K562 (cell line): ENCODE measurements around the gene CLDND2. TPM values are rescaled to one million over a fixed set of nuclear protein-coding genes. Genes with fewer than 3 reads are reported as not detected.
A peak's percentile ranks its signal among the peaks of the same experiment; 100 is the strongest.

Source experiments
- ATAC-seq: fragments of 200-7000 bp; cut with Tn5 transposase; 3 replicates; pipeline ENCODE4 v1.9.1; 2020; ENCODE audit warnings: moderate library complexity
- BruUV-seq: library from RNA; stranded (reverse); fragments of 400-500 nt; replicated peaks from 2 replicates; lab custom pipeline; 2021; lab: Mats Ljungman, UMichigan
- CTCF ChIA-PET: fragments of 300-600 bp; formaldehyde crosslinking; extraction: SDS; loops from one replicate; lab custom pipeline; 2021; ENCODE audit warnings: low intra/inter-chr PET ratio; lab: Yijun Ruan, JAX
- POLR2A ChIA-PET: fragments of 300-600, 350-650 bp; sonication (Branson Sonifier 250); formaldehyde crosslinking; extraction: SDS; loops from one replicate; lab custom pipeline; 2021; ENCODE audit warnings: antibody characterized with exemption, inconsistent platforms; lab: Yijun Ruan, JAX
- DNase-seq, 4 experiments: peaks; one replicate each; pipeline versions ENCODE4 v3.0.0 to v3.0.0-alpha.2; 2011 to 2018; ENCODE audit warnings: low spot score in 3 of 4, mixed read lengths in 3 of 4; ENCODE audit errors: extremely low read depth in 1 of 4
- FAIRE-seq: peaks from 2 replicates; lab custom pipeline; 2011; peaks lifted over from hg19 to GRCh38; lab: Jason Lieb, UNC
- H2AFZ ChIP-seq: 2 replicates; pipeline ENCODE4 v1.6.0; 2011; ENCODE audit warnings: low read depth, low read length, control low read depth, inconsistent platforms
- H3K27ac ChIP-seq: fragments of 200-600 bp; 3 replicates; pipeline ENCODE4 v1.8.0; 2011; ENCODE audit warnings: low read depth, mild to moderate bottlenecking, control low read depth, inconsistent platforms, low read length, moderate library complexity, mixed read lengths; ENCODE audit errors: extremely low read depth
- H3K27me3 ChIP-seq, 2 experiments: fragments of 300-600 bp in 1 of 2; 2 replicates in 1 of 2; 3 replicates in 1 of 2; pipeline versions ENCODE4 v1.6.0 to v1.8.0; 2011; ENCODE audit warnings: inconsistent platforms in 2 of 2, low read length in 2 of 2, mild to moderate bottlenecking in 1 of 2, mixed read lengths in 1 of 2, moderate library complexity in 1 of 2; ENCODE audit not compliant: control insufficient read depth in 2 of 2, insufficient read depth in 2 of 2
- H3K36me3 ChIP-seq: fragments of 300-600 bp; 3 replicates; pipeline ENCODE4 v1.8.0; 2011; ENCODE audit warnings: mild to moderate bottlenecking, low read length, inconsistent platforms; ENCODE audit not compliant: control insufficient read depth, insufficient read depth
- H3K4me1 ChIP-seq, 2 experiments: fragments of 200-600 bp in 1 of 2; replicated peaks in 1 of 2; 2 replicates in 1 of 2; 3 replicates in 1 of 2; pipeline versions ENCODE4 v1.5.1 to v1.8.0; 2011; ENCODE audit warnings: inconsistent platforms in 2 of 2, low read length in 2 of 2, mild to moderate bottlenecking in 1 of 2, mixed read lengths in 1 of 2, moderate library complexity in 1 of 2; ENCODE audit not compliant: control insufficient read depth in 2 of 2, insufficient read depth in 2 of 2
- H3K4me2 ChIP-seq: 2 replicates; pipeline ENCODE4 v1.6.1; 2011; ENCODE audit warnings: low read length, control low read depth, inconsistent platforms, mixed read lengths; ENCODE audit not compliant: insufficient read depth
- H3K4me3 ChIP-seq: fragments of 200-600 bp; sonication (generic), shearing (Covaris generic); 2 replicates; pipeline ENCODE4 v1.5.1; 2016; ENCODE audit warnings: control low read depth, inconsistent platforms
- H3K79me2 ChIP-seq: fragments of 200-600 bp; 3 replicates; pipeline ENCODE4 v1.8.0; 2011; ENCODE audit warnings: low read length, inconsistent platforms; ENCODE audit not compliant: control insufficient read depth, insufficient read depth
- H3K9ac ChIP-seq, 2 experiments: 2 replicates each; pipeline versions ENCODE4 v1.6.0 to v1.6.1; 2011; ENCODE audit warnings: low read depth in 2 of 2, low read length in 2 of 2, control low read depth in 1 of 2, inconsistent platforms in 1 of 2, mild to moderate bottlenecking in 1 of 2, mixed read lengths in 1 of 2; ENCODE audit not compliant: insufficient read depth in 1 of 2
- H3K9me1 ChIP-seq: one replicate; pipeline ENCODE4 v1.6.0; 2011; ENCODE audit warnings: inconsistent platforms, mild to moderate bottlenecking, low read length, moderate library complexity; ENCODE audit not compliant: control insufficient read depth, insufficient read depth
- H3K9me3 ChIP-seq: replicated peaks from 2 replicates; pipeline ENCODE4 v1.5.1; 2011; ENCODE audit warnings: low read depth, low read length, inconsistent platforms; ENCODE audit not compliant: control insufficient read depth, insufficient read depth
- H4K20me1 ChIP-seq: replicated peaks from 2 replicates; pipeline ENCODE4 v1.6.1; 2011; ENCODE audit warnings: low read length, inconsistent platforms, mixed read lengths; ENCODE audit not compliant: control insufficient read depth, insufficient read depth
- KLF6 ChIP-seq: fragments of 250-450 bp; sonication (Bioruptor Pico); IDR thresholded peaks from 2 replicates; pipeline ENCODE4 v1.4.0; 2020; ENCODE audit warnings: mild to moderate bottlenecking, moderate library complexity, borderline replicate concordance
- WGBS: fragments of 100-300 bp; shearing (Covaris generic); methylation state at CpG from one replicate; pipeline ENCODE4 v1.1.6; 2016; ENCODE audit warnings: low coverage, mixed read lengths; ENCODE audit not compliant: insufficient coverage; ENCODE audit errors: missing lambda C conversion rate; 5-methylcytosine and 5-hydroxymethylcytosine counted together
- in situ Hi-C: fragments of 300-500 bp; cut with MboI; formaldehyde crosslinking; loops from 4 replicates; pipeline ENCODE4 v1.15.0; 2018; ENCODE audit warnings: inconsistent platforms, mixed read lengths
- intact Hi-C: fragments of 100-400 bp; cut with micrococcal nuclease; formaldehyde crosslinking; loops from 2 replicates; pipeline ENCODE4 v1.14.2; 2022
- polyA plus RNA-seq, 8 experiments: library from polyadenylated mRNA; depleted of rRNA in 4 of 8; stranded (reverse) in 5 of 8; unstranded in 3 of 8; fragments of >200 nt; fragmentation: Nextera tagmentation in 2 of 8; fragmentation: Illumina TruSeq in 1 of 8; extraction: Ambion mirVana in 2 of 8; extraction: Trizol in 1 of 8; gene quantifications; 2 replicates each; pipeline versions ENCODE4 v1.2.1 to v1.2.3, GENCODE V29; 2011 to 2014; ENCODE audit warnings: inconsistent platforms in 1 of 8, missing spikeins in 1 of 8
- total RNA-seq, 7 experiments: library from RNA; depleted of rRNA in 6 of 7; stranded (reverse); fragments of >200 nt in 6 of 7; fragmentation: Illumina TruSeq in 2 of 7; extraction: Trizol in 2 of 7; gene quantifications; 2 replicates each; pipeline versions ENCODE4 v1.2.1 to v1.2.3, GENCODE V29; 2011 to 2021; ENCODE audit warnings: low replicate concordance in 1 of 7
- TF ChIP-seq, protein P1 (sequence below): sonication (generic); formaldehyde crosslinking; IDR thresholded peaks from 2 replicates; pipeline ENCODE4 v1.8.1; 2023; ENCODE audit warnings: mild to moderate bottlenecking, missing genetic modification reagents, moderate library complexity
- TF ChIP-seq, protein P2 (sequence below): fragments of 200-600 bp; sonication (generic); IDR thresholded peaks from one replicate; pipeline ENCODE4 v1.6.1; 2012; ENCODE audit warnings: mild to moderate bottlenecking, low read depth, low read length, inconsistent platforms

Gene CLDND2
- total and polyA plus RNA-seq, 9 of the 15 experiments (the other 6 are each of a cell fraction or from before 2014, with no cell fraction given): 0.45 to 4.0 (median 1.2) TPM; not detected in 3

DNA sequence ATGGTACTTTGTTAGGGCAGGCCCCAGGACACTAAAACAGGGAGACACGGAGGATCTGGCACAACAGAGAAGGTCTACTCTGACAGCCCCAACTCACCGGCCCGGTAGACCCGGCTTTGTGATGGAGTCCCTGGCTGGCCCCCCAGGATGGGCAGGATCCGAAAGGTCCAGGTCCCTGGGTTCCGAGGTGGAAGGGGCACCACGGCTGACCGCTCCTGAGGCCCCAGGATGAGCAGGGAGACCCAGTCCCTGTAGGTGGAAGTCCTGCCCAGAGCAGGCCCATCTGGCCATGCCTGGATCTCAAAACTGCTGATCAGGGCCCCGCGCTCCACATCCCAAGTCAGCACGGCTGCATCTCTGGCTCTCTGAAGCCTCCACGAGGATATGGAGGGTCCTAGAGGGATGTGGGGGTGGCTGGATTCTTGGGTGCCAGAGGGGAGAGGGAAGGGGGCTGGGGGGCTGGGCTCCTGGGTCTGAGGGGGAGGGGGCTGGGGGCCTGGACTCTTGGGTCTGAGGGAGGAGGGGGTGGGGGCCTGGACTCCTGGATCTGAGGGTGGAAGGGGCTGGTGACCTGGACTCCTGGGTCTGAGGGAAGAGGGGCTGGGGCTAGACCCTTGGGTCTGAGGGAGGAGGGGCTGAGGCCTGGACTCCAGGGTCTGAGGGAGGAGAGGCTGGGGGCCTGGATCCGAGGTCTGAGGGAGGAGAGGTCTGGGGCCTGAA lies 31.5 kb downstream of the CLDND2 start:
- 0 out of 4 replicates have a peak overlapping the region, but pooled peaks of 1 of the 2 experiments have one; percentile 72 for H3K9ac ChIP-seq
- intact Hi-C loops (loop anchor here (5.0 kb wide), 1 partner anchor 470 kb away; no protein-coding TSS in a partner anchor), in situ Hi-C loops (loop anchor here (5.0 kb wide), 1 partner anchor 325 kb away; no protein-coding TSS in a partner anchor)
- H3K27me3 ChIP-seq: no peaks in the 10 kb centered on the region
- FAIRE-seq: no peak
- no peak overlapping the region for H3K27ac ChIP-seq
- POLR2A ChIA-PET: no interaction called here
- no peak overlapping the region for H2AFZ ChIP-seq
- CTCF ChIA-PET: interaction anchor here (1.1 to 2.4 kb wide), 2 partner anchors 320 to 322 kb away, joined by 3 to 14 read pairs; no protein-coding TSS in a partner anchor
- no peaks in the 10 kb centered on the region for H3K9me3 ChIP-seq
- TF ChIP-seq, protein P1, sequence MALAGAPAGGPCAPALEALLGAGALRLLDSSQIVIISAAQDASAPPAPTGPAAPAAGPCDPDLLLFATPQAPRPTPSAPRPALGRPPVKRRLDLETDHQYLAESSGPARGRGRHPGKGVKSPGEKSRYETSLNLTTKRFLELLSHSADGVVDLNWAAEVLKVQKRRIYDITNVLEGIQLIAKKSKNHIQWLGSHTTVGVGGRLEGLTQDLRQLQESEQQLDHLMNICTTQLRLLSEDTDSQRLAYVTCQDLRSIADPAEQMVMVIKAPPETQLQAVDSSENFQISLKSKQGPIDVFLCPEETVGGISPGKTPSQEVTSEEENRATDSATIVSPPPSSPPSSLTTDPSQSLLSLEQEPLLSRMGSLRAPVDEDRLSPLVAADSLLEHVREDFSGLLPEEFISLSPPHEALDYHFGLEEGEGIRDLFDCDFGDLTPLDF (CRISPR knock-in tag): no peak
- TF ChIP-seq KLF6: no peak
- TF ChIP-seq, protein P2, sequence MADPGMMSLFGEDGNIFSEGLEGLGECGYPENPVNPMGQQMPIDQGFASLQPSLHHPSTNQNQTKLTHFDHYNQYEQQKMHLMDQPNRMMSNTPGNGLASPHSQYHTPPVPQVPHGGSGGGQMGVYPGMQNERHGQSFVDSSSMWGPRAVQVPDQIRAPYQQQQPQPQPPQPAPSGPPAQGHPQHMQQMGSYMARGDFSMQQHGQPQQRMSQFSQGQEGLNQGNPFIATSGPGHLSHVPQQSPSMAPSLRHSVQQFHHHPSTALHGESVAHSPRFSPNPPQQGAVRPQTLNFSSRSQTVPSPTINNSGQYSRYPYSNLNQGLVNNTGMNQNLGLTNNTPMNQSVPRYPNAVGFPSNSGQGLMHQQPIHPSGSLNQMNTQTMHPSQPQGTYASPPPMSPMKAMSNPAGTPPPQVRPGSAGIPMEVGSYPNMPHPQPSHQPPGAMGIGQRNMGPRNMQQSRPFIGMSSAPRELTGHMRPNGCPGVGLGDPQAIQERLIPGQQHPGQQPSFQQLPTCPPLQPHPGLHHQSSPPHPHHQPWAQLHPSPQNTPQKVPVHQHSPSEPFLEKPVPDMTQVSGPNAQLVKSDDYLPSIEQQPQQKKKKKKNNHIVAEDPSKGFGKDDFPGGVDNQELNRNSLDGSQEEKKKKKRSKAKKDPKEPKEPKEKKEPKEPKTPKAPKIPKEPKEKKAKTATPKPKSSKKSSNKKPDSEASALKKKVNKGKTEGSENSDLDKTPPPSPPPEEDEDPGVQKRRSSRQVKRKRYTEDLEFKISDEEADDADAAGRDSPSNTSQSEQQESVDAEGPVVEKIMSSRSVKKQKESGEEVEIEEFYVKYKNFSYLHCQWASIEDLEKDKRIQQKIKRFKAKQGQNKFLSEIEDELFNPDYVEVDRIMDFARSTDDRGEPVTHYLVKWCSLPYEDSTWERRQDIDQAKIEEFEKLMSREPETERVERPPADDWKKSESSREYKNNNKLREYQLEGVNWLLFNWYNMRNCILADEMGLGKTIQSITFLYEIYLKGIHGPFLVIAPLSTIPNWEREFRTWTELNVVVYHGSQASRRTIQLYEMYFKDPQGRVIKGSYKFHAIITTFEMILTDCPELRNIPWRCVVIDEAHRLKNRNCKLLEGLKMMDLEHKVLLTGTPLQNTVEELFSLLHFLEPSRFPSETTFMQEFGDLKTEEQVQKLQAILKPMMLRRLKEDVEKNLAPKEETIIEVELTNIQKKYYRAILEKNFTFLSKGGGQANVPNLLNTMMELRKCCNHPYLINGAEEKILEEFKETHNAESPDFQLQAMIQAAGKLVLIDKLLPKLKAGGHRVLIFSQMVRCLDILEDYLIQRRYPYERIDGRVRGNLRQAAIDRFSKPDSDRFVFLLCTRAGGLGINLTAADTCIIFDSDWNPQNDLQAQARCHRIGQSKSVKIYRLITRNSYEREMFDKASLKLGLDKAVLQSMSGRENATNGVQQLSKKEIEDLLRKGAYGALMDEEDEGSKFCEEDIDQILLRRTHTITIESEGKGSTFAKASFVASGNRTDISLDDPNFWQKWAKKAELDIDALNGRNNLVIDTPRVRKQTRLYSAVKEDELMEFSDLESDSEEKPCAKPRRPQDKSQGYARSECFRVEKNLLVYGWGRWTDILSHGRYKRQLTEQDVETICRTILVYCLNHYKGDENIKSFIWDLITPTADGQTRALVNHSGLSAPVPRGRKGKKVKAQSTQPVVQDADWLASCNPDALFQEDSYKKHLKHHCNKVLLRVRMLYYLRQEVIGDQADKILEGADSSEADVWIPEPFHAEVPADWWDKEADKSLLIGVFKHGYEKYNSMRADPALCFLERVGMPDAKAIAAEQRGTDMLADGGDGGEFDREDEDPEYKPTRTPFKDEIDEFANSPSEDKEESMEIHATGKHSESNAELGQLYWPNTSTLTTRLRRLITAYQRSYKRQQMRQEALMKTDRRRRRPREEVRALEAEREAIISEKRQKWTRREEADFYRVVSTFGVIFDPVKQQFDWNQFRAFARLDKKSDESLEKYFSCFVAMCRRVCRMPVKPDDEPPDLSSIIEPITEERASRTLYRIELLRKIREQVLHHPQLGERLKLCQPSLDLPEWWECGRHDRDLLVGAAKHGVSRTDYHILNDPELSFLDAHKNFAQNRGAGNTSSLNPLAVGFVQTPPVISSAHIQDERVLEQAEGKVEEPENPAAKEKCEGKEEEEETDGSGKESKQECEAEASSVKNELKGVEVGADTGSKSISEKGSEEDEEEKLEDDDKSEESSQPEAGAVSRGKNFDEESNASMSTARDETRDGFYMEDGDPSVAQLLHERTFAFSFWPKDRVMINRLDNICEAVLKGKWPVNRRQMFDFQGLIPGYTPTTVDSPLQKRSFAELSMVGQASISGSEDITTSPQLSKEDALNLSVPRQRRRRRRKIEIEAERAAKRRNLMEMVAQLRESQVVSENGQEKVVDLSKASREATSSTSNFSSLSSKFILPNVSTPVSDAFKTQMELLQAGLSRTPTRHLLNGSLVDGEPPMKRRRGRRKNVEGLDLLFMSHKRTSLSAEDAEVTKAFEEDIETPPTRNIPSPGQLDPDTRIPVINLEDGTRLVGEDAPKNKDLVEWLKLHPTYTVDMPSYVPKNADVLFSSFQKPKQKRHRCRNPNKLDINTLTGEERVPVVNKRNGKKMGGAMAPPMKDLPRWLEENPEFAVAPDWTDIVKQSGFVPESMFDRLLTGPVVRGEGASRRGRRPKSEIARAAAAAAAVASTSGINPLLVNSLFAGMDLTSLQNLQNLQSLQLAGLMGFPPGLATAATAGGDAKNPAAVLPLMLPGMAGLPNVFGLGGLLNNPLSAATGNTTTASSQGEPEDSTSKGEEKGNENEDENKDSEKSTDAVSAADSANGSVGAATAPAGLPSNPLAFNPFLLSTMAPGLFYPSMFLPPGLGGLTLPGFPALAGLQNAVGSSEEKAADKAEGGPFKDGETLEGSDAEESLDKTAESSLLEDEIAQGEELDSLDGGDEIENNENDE: no peak
- H3K4me3 ChIP-seq: no peak overlapping the region
- ATAC-seq: no peak
- peaks cover 20 to 34% of the 10 kb centered on the region in 2 experiments; a peak in 4 of 5 replicates for H3K4me1 ChIP-seq
- no peak overlapping the region for H3K4me2 ChIP-seq
- H3K79me2 ChIP-seq: no peaks in the 10 kb centered on the region
- H3K36me3 ChIP-seq: no peaks in the 10 kb centered on the region
- WGBS: 91% methylated on average over 12 of the region's 13 CpGs
- H4K20me1 ChIP-seq: no peaks in the 10 kb centered on the region
- DNase-seq: no peak
- H3K9me1 ChIP-seq: no peaks in the 10 kb centered on the region
- BruUV-seq: no TSS peak
